ENCODE measurements around the gene GARIN6.

DNA sequence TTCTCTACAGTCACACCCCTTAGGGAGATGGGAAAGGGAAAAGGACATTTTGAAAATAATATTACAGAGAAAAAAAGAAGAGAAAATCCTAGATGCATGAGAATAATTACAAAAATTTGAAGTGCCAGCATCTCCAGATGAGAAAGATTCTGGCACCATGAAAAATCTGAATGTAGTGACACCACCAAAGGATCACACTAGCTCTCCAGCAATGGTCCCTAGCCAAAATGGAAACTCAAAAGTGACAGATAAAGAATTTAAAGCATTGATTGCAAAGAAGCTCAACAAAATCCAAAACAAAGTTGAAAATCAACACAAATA lies 27.4 kb upstream of the GARIN6 start:
- TF ChIP-seq, protein P1, sequence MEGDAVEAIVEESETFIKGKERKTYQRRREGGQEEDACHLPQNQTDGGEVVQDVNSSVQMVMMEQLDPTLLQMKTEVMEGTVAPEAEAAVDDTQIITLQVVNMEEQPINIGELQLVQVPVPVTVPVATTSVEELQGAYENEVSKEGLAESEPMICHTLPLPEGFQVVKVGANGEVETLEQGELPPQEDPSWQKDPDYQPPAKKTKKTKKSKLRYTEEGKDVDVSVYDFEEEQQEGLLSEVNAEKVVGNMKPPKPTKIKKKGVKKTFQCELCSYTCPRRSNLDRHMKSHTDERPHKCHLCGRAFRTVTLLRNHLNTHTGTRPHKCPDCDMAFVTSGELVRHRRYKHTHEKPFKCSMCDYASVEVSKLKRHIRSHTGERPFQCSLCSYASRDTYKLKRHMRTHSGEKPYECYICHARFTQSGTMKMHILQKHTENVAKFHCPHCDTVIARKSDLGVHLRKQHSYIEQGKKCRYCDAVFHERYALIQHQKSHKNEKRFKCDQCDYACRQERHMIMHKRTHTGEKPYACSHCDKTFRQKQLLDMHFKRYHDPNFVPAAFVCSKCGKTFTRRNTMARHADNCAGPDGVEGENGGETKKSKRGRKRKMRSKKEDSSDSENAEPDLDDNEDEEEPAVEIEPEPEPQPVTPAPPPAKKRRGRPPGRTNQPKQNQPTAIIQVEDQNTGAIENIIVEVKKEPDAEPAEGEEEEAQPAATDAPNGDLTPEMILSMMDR (IDR thresholded peaks at IDR 0.05; ENCODE audit: insufficient read depth, low read depth, low read length): no peak
- no peak for TF ChIP-seq EZH2 (IDR thresholded peaks at IDR 0.05; ENCODE audit: insufficient read depth, low read length)

Data from astrocyte (in vitro differentiated cells and primary cell).